Nephron progenitor cell (in vitro differentiated cells): Measurements from ENCODE around the gene CHD6.
A peak's percentile ranks its signal among the peaks of the same experiment; 100 is the strongest.

Experiments used
- DNase-seq: peaks from one replicate; pipeline ENCODE4 v3.0.0; 2021
- H3K27ac Mint-ChIP-seq: 2 replicates; pipeline ENCODE4 v1.8.0; 2021; ENCODE audit warnings: mild to moderate bottlenecking, moderate library complexity, mixed read lengths
- H3K27me3 Mint-ChIP-seq: 2 replicates; pipeline ENCODE4 v1.8.0; 2021; ENCODE audit warnings: mild to moderate bottlenecking, low read depth, mixed read lengths; ENCODE audit not compliant: poor library complexity
- H3K36me3 Mint-ChIP-seq: 2 replicates; pipeline ENCODE4 v1.8.0; 2021; ENCODE audit warnings: low read depth, mixed read lengths
- H3K4me1 Mint-ChIP-seq: 2 replicates; pipeline ENCODE4 v1.8.0; 2021; ENCODE audit warnings: mixed read lengths
- H3K4me3 Mint-ChIP-seq: 2 replicates; pipeline ENCODE4 v1.8.0; 2021; ENCODE audit warnings: mild to moderate bottlenecking, moderate library complexity, mixed read lengths
- H3K9me3 Mint-ChIP-seq: 2 replicates; pipeline ENCODE4 v1.8.0; 2021; ENCODE audit warnings: mild to moderate bottlenecking, moderate library complexity, mixed read lengths
- CTCF ChIP-seq: fragments of 200-600 bp; sonication (generic); IDR thresholded peaks from 2 replicates; pipeline ENCODE4 v1.5.0; 2021; ENCODE audit warnings: antibody characterized with exemption

CHD6 gene

GRCh38 chr20:41411391-41411847 lies 206.8 kb downstream of the CHD6 start:
- no peaks in the 10 kb centered on the region for H3K27me3 Mint-ChIP-seq
- H3K27ac Mint-ChIP-seq, result no peak overlapping the region
- no peak for TF ChIP-seq CTCF
- H3K4me3 Mint-ChIP-seq, result no peak overlapping the region
- peaks cover 27% of the 10 kb centered on the region for H3K4me1 Mint-ChIP-seq
- H3K36me3 Mint-ChIP-seq, result peaks cover 77% of the 10 kb centered on the region
- no peak for DNase-seq
- no peaks in the 10 kb centered on the region for H3K9me3 Mint-ChIP-seq

DNA sequence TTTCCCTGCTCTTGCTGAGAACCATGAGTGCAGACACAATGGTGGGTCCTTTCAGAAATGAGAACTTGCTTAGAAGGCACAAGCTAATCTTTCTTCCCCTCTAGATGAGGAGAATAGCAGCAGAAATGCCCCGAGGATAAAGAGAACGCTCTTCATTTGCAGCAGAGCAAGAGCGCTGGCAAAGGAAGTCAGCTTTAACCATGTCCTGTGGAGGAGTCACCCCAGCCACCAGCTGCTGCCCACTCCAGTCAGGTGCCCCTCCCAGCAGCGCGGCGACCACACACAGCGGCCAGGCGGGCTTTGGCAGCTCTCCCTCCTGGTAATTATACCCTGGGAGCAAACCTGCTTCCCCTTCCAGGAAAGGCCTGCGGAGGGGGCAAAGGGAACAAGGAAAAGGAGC lies 209.2 kb downstream of the CHD6 start:
- Mint-ChIP-seq H3K9me3 (no peaks in the 10 kb centered on the region), H3K4me1 (peaks cover 33% of the 10 kb centered on the region), H3K27me3 (no peaks in the 10 kb centered on the region), H3K36me3 (peaks cover 74% of the 10 kb centered on the region), H3K27ac (no peak overlapping the region), H3K4me3 (no peak overlapping the region)
- DNase-seq, result peak; percentile 10
- no peak for TF ChIP-seq CTCF

DNA sequence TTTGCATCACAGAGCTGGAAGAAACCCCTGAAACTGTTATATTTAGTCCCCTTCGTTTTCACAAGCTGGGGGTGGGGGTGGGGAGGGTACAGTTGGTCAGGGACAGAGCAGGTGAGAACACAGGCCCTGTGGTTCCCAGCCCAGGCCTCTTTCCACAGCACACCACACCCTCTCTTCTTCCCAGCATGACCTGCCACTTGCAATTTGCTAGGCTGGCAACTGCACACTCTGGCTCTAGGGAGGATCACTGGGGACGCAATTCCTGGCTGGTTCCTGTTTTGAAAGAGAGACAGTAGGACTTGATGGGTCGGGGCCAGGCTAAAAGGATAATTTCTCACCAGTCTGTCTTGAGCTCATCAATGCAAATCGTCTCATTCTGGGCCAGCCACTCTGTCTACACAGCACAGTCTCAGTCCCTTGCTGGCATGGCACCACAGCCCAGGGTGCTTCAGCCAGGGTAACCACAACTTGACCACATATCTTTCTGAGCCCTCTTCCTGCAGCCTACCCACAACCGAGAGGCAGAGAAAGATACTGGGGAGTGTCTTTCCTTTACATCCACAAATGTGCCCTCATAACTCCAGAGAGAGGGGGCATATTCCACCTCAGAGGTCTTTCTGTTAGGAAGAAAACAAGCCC lies 209.9 kb downstream of the CHD6 start:
- peaks cover 74% of the 10 kb centered on the region for H3K36me3 Mint-ChIP-seq
- DNase-seq, result no peak
- H3K27ac Mint-ChIP-seq, result no peak overlapping the region

GRCh38 chr20:41407607-41408006 lies 210.6 kb downstream of the CHD6 start:
- H3K27me3 Mint-ChIP-seq, result no peaks in the 10 kb centered on the region
- peaks cover 43% of the 10 kb centered on the region for H3K4me1 Mint-ChIP-seq
- peaks cover 75% of the 10 kb centered on the region for H3K36me3 Mint-ChIP-seq
- no peak overlapping the region for H3K4me3 Mint-ChIP-seq
- no peak for DNase-seq
- no peak for TF ChIP-seq CTCF
- H3K27ac Mint-ChIP-seq, result no peak overlapping the region
- H3K9me3 Mint-ChIP-seq, result no peaks in the 10 kb centered on the region

More for the DNA sequence above, 209.9 kb downstream of the CHD6 start:
- no peaks in the 10 kb centered on the region for H3K27me3 Mint-ChIP-seq
- H3K9me3 Mint-ChIP-seq, result no peaks in the 10 kb centered on the region
- TF ChIP-seq CTCF, result no peak
- H3K4me1 Mint-ChIP-seq, result peaks cover 40% of the 10 kb centered on the region
- no peak overlapping the region for H3K4me3 Mint-ChIP-seq

- TF ChIP-seq CTCF, result no peak
- DNase-seq, result no peak
- H3K9me3 Mint-ChIP-seq, result no peaks in the 10 kb centered on the region
- no peak overlapping the region for H3K4me3 Mint-ChIP-seq
- peaks cover 72% of the 10 kb centered on the region for H3K36me3 Mint-ChIP-seq
- peaks cover 43% of the 10 kb centered on the region for H3K4me1 Mint-ChIP-seq
- peak overlapping the region; percentile 4 for H3K27ac Mint-ChIP-seq
- H3K27me3 Mint-ChIP-seq, result no peaks in the 10 kb centered on the region
Observed at GRCh38 chr20:41406896-41407444, 211.2 kb downstream of the CHD6 start.

- H3K27me3 Mint-ChIP-seq, result no peaks in the 10 kb centered on the region
- no peak for TF ChIP-seq CTCF
- peaks cover 69% of the 10 kb centered on the region for H3K36me3 Mint-ChIP-seq
- H3K9me3 Mint-ChIP-seq, result no peaks in the 10 kb centered on the region
- DNase-seq, result no peak
- H3K4me3 Mint-ChIP-seq, result no peak overlapping the region
- peak overlapping the region; percentile 4 for H3K27ac Mint-ChIP-seq
- H3K4me1 Mint-ChIP-seq, result peaks cover 43% of the 10 kb centered on the region
Observed at GRCh38 chr20:41406353-41406752, 211.8 kb downstream of the CHD6 start.
